ENCODE measurements around the gene TAF15. TPM values are rescaled to one million over a fixed set of nuclear protein-coding genes. Genes with fewer than 3 reads are reported as not detected.
A peak's percentile ranks its signal among the peaks of the same experiment; 100 is the strongest.

The TAF15 gene
- total RNA-seq, 4 donors from 2014 or later, result 52.0 to 149 (median 58.8) TPM

- WGBS, result 31% methylated on average over 19 of the region's 19 CpGs
- Histone ChIP-seq H3K36me3 (no peaks in the 10 kb centered on the region), H3K27ac (peak overlapping the region; percentile 98), H3K27me3 (no peaks in the 10 kb centered on the region), H3K4me3 (peak overlapping the region; percentile 88), H3K9me3 (no peaks in the 10 kb centered on the region), H3K4me1 (peaks cover 28% of the 10 kb centered on the region)
- DNase-seq (ENCODE audit: low spot score in 2 of 2), result no peak
- no peak for TF ChIP-seq EP300 (IDR thresholded peaks at IDR 0.05)
These were observed 883 bp upstream of the TAF15 start for GRCh38 chr17:35808240-35808961.

DNA sequence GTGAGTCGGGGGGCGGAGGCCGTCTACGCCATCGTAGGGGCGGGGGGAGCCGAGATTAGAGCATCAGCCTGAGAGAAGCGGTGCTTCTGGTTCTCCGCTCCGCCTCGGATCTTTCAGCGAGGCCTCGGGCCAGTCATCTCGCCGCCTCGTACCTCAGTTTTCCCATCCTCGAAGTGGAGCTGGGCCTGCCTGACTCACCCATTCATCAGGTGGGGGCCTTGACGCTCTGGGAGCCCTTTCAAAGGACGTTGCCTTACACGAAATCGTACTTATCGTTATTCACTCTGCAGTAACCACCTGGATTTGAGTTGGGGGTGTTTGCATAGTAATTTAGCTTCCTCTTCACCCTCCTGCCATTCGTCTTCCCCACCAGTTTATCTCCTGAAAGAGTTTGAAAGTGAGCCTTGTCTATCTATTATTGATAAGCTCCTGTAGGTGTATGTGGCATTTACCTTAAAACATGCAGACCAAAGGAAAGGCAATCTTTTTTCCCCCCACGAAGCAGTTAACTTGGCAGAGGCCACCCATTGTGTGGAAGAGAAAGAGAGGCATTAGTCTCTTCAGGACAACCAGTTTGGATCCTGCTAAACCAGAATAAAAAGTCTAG is 674 bp downstream of the TAF15 start:
- DNase-seq (ENCODE audit: low spot score in 2 of 2), result no peak
- Histone ChIP-seq H3K4me3 (peak overlapping the region; percentile 88), H3K27me3 (no peaks in the 10 kb centered on the region), H3K27ac (peak overlapping the region; percentile 98), H3K9me3 (no peaks in the 10 kb centered on the region), H3K4me1 (peaks cover 35% of the 10 kb centered on the region), H3K36me3 (no peaks in the 10 kb centered on the region)
- TF ChIP-seq POLR2AphosphoS5 (IDR thresholded peaks at IDR 0.05) (no peak), POLR2A (IDR thresholded peaks at IDR 0.05) (no peak), EP300 (IDR thresholded peaks at IDR 0.05) (no peak)
- TF ChIP-seq, protein P1, sequence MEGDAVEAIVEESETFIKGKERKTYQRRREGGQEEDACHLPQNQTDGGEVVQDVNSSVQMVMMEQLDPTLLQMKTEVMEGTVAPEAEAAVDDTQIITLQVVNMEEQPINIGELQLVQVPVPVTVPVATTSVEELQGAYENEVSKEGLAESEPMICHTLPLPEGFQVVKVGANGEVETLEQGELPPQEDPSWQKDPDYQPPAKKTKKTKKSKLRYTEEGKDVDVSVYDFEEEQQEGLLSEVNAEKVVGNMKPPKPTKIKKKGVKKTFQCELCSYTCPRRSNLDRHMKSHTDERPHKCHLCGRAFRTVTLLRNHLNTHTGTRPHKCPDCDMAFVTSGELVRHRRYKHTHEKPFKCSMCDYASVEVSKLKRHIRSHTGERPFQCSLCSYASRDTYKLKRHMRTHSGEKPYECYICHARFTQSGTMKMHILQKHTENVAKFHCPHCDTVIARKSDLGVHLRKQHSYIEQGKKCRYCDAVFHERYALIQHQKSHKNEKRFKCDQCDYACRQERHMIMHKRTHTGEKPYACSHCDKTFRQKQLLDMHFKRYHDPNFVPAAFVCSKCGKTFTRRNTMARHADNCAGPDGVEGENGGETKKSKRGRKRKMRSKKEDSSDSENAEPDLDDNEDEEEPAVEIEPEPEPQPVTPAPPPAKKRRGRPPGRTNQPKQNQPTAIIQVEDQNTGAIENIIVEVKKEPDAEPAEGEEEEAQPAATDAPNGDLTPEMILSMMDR (IDR thresholded peaks at IDR 0.05), result no peak
- WGBS, result 0% methylated on average over 17 of the region's 24 CpGs

DNA sequence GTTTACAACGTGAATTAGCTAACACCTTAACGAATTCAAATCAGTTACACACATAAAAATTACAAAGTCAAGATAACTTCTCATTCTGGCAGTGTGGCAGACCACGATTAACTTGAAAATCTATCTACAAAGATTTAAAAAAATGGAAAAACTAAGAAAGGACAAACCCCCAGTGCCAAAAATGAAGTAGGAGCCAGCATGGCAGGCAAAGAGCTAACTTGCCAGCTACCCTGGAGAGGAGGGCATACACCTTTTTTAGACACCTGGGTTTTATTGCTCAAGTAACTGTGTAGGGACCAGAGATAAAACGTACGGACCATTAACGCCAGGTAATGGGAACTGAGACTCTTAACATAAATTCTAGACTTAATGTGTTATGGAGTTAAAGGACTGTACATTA is 2.5 kb downstream of the TAF15 start:
- no peak for TF ChIP-seq EP300 (IDR thresholded peaks at IDR 0.05)
- TF ChIP-seq POLR2AphosphoS5 (IDR thresholded peaks at IDR 0.05), result no peak
- no peak for TF ChIP-seq POLR2A (IDR thresholded peaks at IDR 0.05)
- TF ChIP-seq, protein P1 (IDR thresholded peaks at IDR 0.05), result no peak
- no peaks in the 10 kb centered on the region for H3K27me3 ChIP-seq
- no peaks in the 10 kb centered on the region for H3K9me3 ChIP-seq
- no peak overlapping the region for H3K27ac ChIP-seq
- H3K4me1 ChIP-seq, result peaks cover 38% of the 10 kb centered on the region
- 75% methylated on average over 6 of the region's 6 CpGs for WGBS
- H3K36me3 ChIP-seq, result peaks cover 7% of the 10 kb centered on the region
- no peak for DNase-seq (ENCODE audit: low spot score in 2 of 2)
- H3K4me3 ChIP-seq, result no peak overlapping the region

- Histone ChIP-seq H3K9me3 (no peaks in the 10 kb centered on the region), H3K27me3 (no peaks in the 10 kb centered on the region), H3K4me1 (peaks cover 38% of the 10 kb centered on the region), H3K4me3 (no peak overlapping the region), H3K27ac (no peak overlapping the region), H3K36me3 (peaks cover 7% of the 10 kb centered on the region)
- no peak for DNase-seq (ENCODE audit: low spot score in 2 of 2)
- TF ChIP-seq, protein P1 (IDR thresholded peaks at IDR 0.05), result no peak
- no peak for TF ChIP-seq EP300 (IDR thresholded peaks at IDR 0.05)
- no peak for TF ChIP-seq POLR2AphosphoS5 (IDR thresholded peaks at IDR 0.05)
- TF ChIP-seq POLR2A (IDR thresholded peaks at IDR 0.05), result no peak
- 89% methylated on average over 5 of the region's 5 CpGs for WGBS
These were observed 3.2 kb downstream of the TAF15 start for GRCh38 chr17:35812456-35812855.

DNA sequence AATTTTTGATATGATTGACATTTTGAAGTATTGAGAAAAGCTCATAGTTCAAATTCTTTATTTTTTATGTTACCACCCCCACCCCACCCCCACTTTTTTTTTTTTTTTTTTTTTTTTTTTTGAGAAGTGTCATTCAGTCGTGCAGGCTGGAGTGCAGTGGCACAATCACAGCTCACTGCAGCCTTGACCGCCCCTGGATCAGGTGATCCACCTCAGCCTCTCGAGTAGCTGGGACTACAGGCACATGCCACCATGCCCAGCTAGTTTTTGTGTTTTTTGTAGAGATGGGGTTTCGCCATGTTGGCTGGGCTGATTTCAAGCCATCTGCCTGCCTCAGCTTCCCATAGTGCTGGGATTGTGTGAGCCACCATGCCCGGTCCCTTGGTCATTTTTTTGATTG is 7.4 kb downstream of the TAF15 start:
- Histone ChIP-seq H3K36me3 (peaks cover 30% of the 10 kb centered on the region), H3K9me3 (no peaks in the 10 kb centered on the region), H3K4me3 (no peak overlapping the region), H3K27me3 (no peaks in the 10 kb centered on the region), H3K4me1 (peaks cover 14% of the 10 kb centered on the region), H3K27ac (no peak overlapping the region)
- WGBS, result 83% methylated on average over 5 of the region's 5 CpGs
- TF ChIP-seq POLR2AphosphoS5 (IDR thresholded peaks at IDR 0.05), result no peak
- TF ChIP-seq EP300 (IDR thresholded peaks at IDR 0.05), result no peak
- TF ChIP-seq, protein P1 (IDR thresholded peaks at IDR 0.05), result no peak
- TF ChIP-seq POLR2A (IDR thresholded peaks at IDR 0.05), result no peak
- DNase-seq (ENCODE audit: low spot score in 2 of 2), result no peak
